Right lobe of liver (tissue), 4 donors: ENCODE results near the gene CFAP221.

Experiments used
- POLR2A ChIP-seq: fragments of 450-650 bp; IDR thresholded peaks from one replicate; pipeline ENCODE4 v1.6.1; 2017; ENCODE audit warnings: antibody characterized with exemption, mild to moderate bottlenecking
- TF ChIP-seq, protein P1 (sequence below), 4 donors: fragments of 200-600 bp in 3 of 4; fragments of 450-650 bp in 1 of 4; IDR thresholded peaks; one replicate each; pipeline versions ENCODE4 v1.5.1 to v1.8.0; 2016 to 2022; ENCODE audit warnings: antibody characterized with exemption in 4 of 4, mild to moderate bottlenecking in 2 of 4
- donor health status: DM: no; HTN: no; CAD: no.
- donor health status: DM: no; HTN: no; CAD: no.
- donor health status: DM: no; HTN: yes; CAD: no.

- no peak for TF ChIP-seq POLR2A
- TF ChIP-seq, protein P1, sequence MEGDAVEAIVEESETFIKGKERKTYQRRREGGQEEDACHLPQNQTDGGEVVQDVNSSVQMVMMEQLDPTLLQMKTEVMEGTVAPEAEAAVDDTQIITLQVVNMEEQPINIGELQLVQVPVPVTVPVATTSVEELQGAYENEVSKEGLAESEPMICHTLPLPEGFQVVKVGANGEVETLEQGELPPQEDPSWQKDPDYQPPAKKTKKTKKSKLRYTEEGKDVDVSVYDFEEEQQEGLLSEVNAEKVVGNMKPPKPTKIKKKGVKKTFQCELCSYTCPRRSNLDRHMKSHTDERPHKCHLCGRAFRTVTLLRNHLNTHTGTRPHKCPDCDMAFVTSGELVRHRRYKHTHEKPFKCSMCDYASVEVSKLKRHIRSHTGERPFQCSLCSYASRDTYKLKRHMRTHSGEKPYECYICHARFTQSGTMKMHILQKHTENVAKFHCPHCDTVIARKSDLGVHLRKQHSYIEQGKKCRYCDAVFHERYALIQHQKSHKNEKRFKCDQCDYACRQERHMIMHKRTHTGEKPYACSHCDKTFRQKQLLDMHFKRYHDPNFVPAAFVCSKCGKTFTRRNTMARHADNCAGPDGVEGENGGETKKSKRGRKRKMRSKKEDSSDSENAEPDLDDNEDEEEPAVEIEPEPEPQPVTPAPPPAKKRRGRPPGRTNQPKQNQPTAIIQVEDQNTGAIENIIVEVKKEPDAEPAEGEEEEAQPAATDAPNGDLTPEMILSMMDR (IDR thresholded peaks at IDR 0.05) = no peak
These were observed 10.7 kb upstream of the CFAP221 start for GRCh38 chr2:119533560-119533959.
